Stimulated activated CD8-positive, alpha-beta memory T cell treated with anti-CD3 and anti-CD28 coated beads, Interleukin-4, amount 100 ng/mL, for 4 hours (primary cell): ENCODE results near the gene POU2F2.

ENCODE experiments used
- DNase-seq, 2 donors: peaks; one replicate each; pipeline ENCODE4 v3.0.0-alpha.2; 2020; ENCODE audit warnings: low read depth in 2 of 2, low spot score in 1 of 2

Gene POU2F2

GRCh38 chr19:42126574-42126973, 5.7 kb downstream of the POU2F2 start:
- no peak for DNase-seq

GRCh38 chr19:42125536-42125935, 6.7 kb downstream of the POU2F2 start:
- DNase-seq, result no peak

GRCh38 chr19:42124386-42124901, 7.8 kb downstream of the POU2F2 start:
- DNase-seq, result no peak

- no peak for DNase-seq
Measured at GRCh38 chr19:42123765-42124164, 8.5 kb downstream of the POU2F2 start.

GRCh38 chr19:42122691-42123607, 9.3 kb downstream of the POU2F2 start:
- DNase-seq, result peak; percentile 40 to 54

GRCh38 chr19:42121656-42122069, 10.6 kb downstream of the POU2F2 start:
- DNase-seq, result peak; percentile 67 to 79

- DNase-seq, result no peak
Measured at GRCh38 chr19:42121036-42121621, 11.1 kb downstream of the POU2F2 start.

- no peak for DNase-seq
Measured at GRCh38 chr19:42120276-42120980, 11.8 kb downstream of the POU2F2 start.

GRCh38 chr19:42117076-42117475, 15.2 kb downstream of the POU2F2 start:
- DNase-seq, result no peak

- no peak for DNase-seq
Measured at GRCh38 chr19:42116308-42117075, 15.8 kb downstream of the POU2F2 start.

GRCh38 chr19:42115705-42116104, 16.5 kb downstream of the POU2F2 start:
- DNase-seq, result no peak

- DNase-seq, result no peak
Measured at GRCh38 chr19:42115219-42115618, 17.0 kb downstream of the POU2F2 start.

GRCh38 chr19:42114412-42114811, 17.8 kb downstream of the POU2F2 start:
- no peak for DNase-seq

GRCh38 chr19:42113641-42114348, 18.5 kb downstream of the POU2F2 start:
- DNase-seq, result no peak

- no peak for DNase-seq
Measured at GRCh38 chr19:42111811-42112210, 20.4 kb downstream of the POU2F2 start.

GRCh38 chr19:42111384-42111783, 20.9 kb downstream of the POU2F2 start:
- DNase-seq, result no peak

- DNase-seq, result no peak
Measured at GRCh38 chr19:42110658-42111057, 21.6 kb downstream of the POU2F2 start.

GRCh38 chr19:42109896-42110295, 22.4 kb downstream of the POU2F2 start:
- DNase-seq, result no peak

- DNase-seq, result peak; percentile 74 to 86
Measured at GRCh38 chr19:42108527-42109389, 23.5 kb downstream of the POU2F2 start.
